ENCODE measurements around the gene RTEL1.

RTEL1 gene

GRCh38 chr20:63664143-63664851 is 6.2 kb downstream of the RTEL1 start:
- Histone ChIP-seq H3K36me3 (replicated peaks; ENCODE audit: insufficient read depth, low read length) (no peaks in the 10 kb centered on the region; the same call in 1 of the 2 replicates), H3F3A (ENCODE audit: insufficient read depth, low read length) (no peaks in the 10 kb centered on the region), H4K20me1 (ENCODE audit: insufficient read depth, low read length) (no peaks in the 10 kb centered on the region), H3K4me3 (ENCODE audit: low read length) (no peak overlapping the region), H3K9me2 (replicated peaks; ENCODE audit: insufficient read depth, low read length) (no peaks in the 10 kb centered on the region), H3K4me2 (ENCODE audit: low read depth, low read length) (no peak overlapping the region), H3K27ac (ENCODE audit: low read length) (no peak overlapping the region), H3K9me3 (replicated peaks; ENCODE audit: insufficient read depth, low read length) (no peaks in the 10 kb centered on the region), H2AFZ (ENCODE audit: low read length) (no peak overlapping the region), H3K4me1 (ENCODE audit: low read length) (0 out of 2 replicates have a peak, but pooled peaks cover 3% of the 10 kb centered on the region), H3K9ac (ENCODE audit: low read length) (no peak overlapping the region), H3K79me2 (ENCODE audit: low read length) (peaks cover 12% of the 10 kb centered on the region), H3K27me3 (replicated peaks; ENCODE audit: insufficient read depth, low read length) (no peaks in the 10 kb centered on the region)
- TF ChIP-seq CTCF (IDR thresholded peaks at IDR 0.05; ENCODE audit: low read length) (no peak), EZH2 (optimal IDR thresholded peaks at IDR 0.05; ENCODE audit: low read depth, low read length) (no peak), EZH2phosphoT487 (IDR thresholded peaks at IDR 0.05; ENCODE audit: low read length) (no peak)
- DNase-seq: no peak

GRCh38 chr20:63664861-63665594 is 6.9 kb downstream of the RTEL1 start:
- Histone ChIP-seq H3K4me1 (ENCODE audit: low read length) (no peaks in the 10 kb centered on the region), H3K36me3 (replicated peaks; ENCODE audit: insufficient read depth, low read length) (no peaks in the 10 kb centered on the region; the same call in 1 of the 2 replicates), H3K9me3 (replicated peaks; ENCODE audit: insufficient read depth, low read length) (no peaks in the 10 kb centered on the region), H2AFZ (ENCODE audit: low read length) (no peak overlapping the region), H3F3A (ENCODE audit: insufficient read depth, low read length) (no peaks in the 10 kb centered on the region), H4K20me1 (ENCODE audit: insufficient read depth, low read length) (no peaks in the 10 kb centered on the region), H3K4me3 (ENCODE audit: low read length) (no peak overlapping the region), H3K27ac (ENCODE audit: low read length) (no peak overlapping the region), H3K4me2 (ENCODE audit: low read depth, low read length) (no peak overlapping the region), H3K9ac (ENCODE audit: low read length) (no peak overlapping the region), H3K9me2 (replicated peaks; ENCODE audit: insufficient read depth, low read length) (no peaks in the 10 kb centered on the region), H3K27me3 (replicated peaks; ENCODE audit: insufficient read depth, low read length) (no peaks in the 10 kb centered on the region), H3K79me2 (ENCODE audit: low read length) (peaks cover 9% of the 10 kb centered on the region; the same call in 1 of the 2 replicates)
- TF ChIP-seq CTCF (IDR thresholded peaks at IDR 0.05; ENCODE audit: low read length): no peak
- no peak for TF ChIP-seq EZH2phosphoT487 (IDR thresholded peaks at IDR 0.05; ENCODE audit: low read length)
- TF ChIP-seq EZH2 (optimal IDR thresholded peaks at IDR 0.05; ENCODE audit: low read depth, low read length): no peak
- no peak for DNase-seq

GRCh38 chr20:63665708-63666107 is 7.6 kb downstream of the RTEL1 start:
- H3K9me2 ChIP-seq (replicated peaks; ENCODE audit: insufficient read depth, low read length): no peaks in the 10 kb centered on the region
- H3K79me2 ChIP-seq (ENCODE audit: low read length): peaks cover 7% of the 10 kb centered on the region; the same call in 1 of the 2 replicates
- no peak overlapping the region for H3K27ac ChIP-seq (ENCODE audit: low read length)
- H3K4me1 ChIP-seq (ENCODE audit: low read length): no peaks in the 10 kb centered on the region
- no peaks in the 10 kb centered on the region for H3F3A ChIP-seq (ENCODE audit: insufficient read depth, low read length)
- no peaks in the 10 kb centered on the region; the same call in 1 of the 2 replicates for H3K36me3 ChIP-seq (replicated peaks; ENCODE audit: insufficient read depth, low read length)
- no peak for TF ChIP-seq EZH2phosphoT487 (IDR thresholded peaks at IDR 0.05; ENCODE audit: low read length)
- TF ChIP-seq CTCF (IDR thresholded peaks at IDR 0.05; ENCODE audit: low read length): no peak
- no peak for TF ChIP-seq EZH2 (optimal IDR thresholded peaks at IDR 0.05; ENCODE audit: low read depth, low read length)
- H4K20me1 ChIP-seq (ENCODE audit: insufficient read depth, low read length): no peaks in the 10 kb centered on the region
- no peaks in the 10 kb centered on the region for H3K27me3 ChIP-seq (replicated peaks; ENCODE audit: insufficient read depth, low read length)
- no peaks in the 10 kb centered on the region for H3K9me3 ChIP-seq (replicated peaks; ENCODE audit: insufficient read depth, low read length)
- no peak for DNase-seq
- no peak overlapping the region for H3K4me3 ChIP-seq (ENCODE audit: low read length)
- H3K9ac ChIP-seq (ENCODE audit: low read length): no peak overlapping the region
- no peak overlapping the region for H2AFZ ChIP-seq (ENCODE audit: low read length)
- H3K4me2 ChIP-seq (ENCODE audit: low read depth, low read length): no peak overlapping the region

All from MM.1S (cell line).